ENCODE measurements around the gene GRID2.
"Not testable (repeated sequence)": the region's sequence is repeated elsewhere in the genome, so short reads cannot be mapped to it uniquely, and the experiment has no call there.

Gene GRID2

DNA sequence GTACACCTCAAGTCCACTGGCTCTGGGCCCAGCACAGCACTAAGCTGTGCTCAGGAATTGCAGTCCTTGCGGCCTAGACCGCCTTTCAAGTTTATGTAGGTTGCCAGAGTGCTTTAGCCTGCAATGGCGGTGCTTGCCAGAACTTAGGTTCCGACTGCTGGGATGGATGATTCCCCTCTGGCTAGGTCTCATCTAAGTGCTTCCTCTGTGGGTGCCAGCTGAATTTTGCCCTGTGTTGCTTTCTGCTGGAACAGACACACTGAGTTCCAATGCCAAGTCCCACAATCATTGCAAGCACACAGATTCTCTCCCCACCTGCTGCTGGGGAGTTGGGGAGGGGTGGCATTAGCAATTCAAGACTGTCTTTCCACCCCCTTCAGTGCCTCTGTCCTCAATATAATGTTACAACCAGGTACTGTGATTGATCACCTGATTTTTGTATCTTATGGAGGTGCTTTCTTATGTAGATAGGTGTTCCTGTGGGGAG is 129.5 kb downstream of the GRID2 start:
- DNase-seq (ENCODE audit: low read depth in 2 of 2, low spot score in 1 of 2) = no peak

DNA sequence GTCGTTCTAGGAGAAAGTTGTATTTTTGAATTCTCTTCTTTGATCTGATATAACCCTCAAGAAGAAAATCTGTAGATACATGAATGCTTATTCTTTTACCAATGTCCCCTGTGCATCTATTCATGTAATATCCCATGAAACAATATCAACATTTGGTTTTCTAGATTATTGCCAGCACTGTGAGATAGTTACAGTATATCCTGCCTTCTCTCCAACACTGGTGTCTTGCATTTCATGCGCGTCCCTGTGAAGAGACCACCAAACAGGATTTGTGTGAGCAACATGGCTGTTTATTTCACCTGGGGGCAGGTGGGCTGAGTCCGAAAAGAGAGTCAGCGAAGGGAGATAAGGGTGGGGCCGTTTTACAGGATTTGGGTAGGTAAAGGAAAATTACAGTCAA is 135.0 kb downstream of the GRID2 start:
- DNase-seq (ENCODE audit: low read depth in 2 of 2, low spot score in 1 of 2) = not testable (repeated sequence)

DNA sequence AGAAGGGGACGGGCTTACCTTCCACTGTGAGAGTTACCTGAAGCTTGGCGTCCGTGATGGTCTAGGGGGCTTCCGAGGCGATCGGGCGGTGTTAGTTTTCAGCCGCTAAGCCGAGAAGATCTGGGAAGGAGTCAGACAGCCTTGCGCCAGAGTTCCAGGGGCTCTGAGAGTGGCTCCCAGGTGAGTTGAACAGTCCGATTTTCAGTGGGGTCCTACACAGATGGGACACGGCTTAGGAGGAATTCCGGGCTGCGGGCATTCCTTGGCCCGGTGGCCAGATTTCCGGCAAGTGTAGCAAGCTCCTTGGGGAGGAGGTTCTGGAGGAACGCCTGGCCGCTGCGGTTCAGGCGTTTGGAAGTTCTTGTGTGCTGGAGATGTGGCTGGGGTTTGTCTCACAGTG is 138.4 kb downstream of the GRID2 start:
- DNase-seq (ENCODE audit: low read depth in 2 of 2, low spot score in 1 of 2) = not testable (repeated sequence)

DNA sequence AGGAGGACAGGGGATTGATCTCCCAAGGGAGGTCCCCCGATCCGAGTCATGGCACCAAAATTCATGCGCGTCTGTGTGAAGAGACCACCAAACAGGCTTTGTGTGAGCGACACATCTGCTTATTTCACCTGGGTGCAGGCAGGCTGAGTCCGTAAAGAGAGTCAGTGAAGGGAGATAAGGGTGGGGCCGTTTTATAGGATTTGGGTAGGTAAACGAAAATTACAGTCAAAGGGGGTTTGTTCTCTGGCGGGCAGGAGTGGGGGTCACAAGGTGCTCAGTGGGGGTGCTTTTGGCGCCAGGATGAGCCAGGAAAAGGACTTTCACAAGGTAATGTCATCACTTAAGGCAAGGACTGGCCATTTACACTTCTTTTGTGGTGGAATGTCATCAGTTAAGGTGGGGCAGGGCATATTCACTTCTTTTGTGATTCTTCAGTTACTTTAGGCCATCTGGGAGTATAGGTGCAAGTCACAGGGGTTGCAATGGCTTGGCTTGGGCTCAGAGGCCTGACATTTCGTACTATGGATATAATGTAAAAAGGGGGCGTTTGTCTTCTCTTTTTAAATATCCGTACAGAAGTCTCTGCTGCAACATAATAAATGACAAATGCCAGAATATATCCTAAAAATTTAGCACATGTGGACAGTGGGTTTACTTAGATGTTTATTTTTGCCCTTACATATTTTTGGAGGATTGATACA is 140.5 kb downstream of the GRID2 start:
- not testable (repeated sequence) for DNase-seq (ENCODE audit: low read depth in 2 of 2, low spot score in 1 of 2)

GRCh38 chr4:92445127-92445526 is 141.4 kb downstream of the GRID2 start:
- DNase-seq (ENCODE audit: low read depth in 2 of 2, low spot score in 1 of 2) = no peak

- DNase-seq (ENCODE audit: low read depth in 2 of 2, low spot score in 1 of 2) = no peak
These were observed 143.6 kb downstream of the GRID2 start for GRCh38 chr4:92447255-92447905.

DNA sequence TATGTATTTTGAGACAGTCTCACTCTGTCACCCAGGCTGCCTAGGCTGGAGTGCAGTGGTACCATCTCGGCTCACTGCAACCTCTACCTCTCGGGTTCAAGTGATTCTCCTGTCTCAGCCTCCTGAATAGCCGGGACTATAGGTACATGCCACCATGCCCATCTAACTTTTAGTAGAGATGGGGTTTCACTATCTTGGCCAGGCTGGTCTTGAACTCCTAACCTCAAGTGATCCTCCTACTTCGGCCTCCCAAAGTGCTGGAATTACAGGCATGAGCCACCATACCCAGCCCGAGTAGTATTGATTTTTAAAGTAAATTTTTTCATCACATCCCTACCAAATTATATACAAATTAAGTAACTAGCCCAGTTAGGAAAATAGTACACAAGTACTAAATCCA is 144.4 kb downstream of the GRID2 start:
- DNase-seq (ENCODE audit: low read depth in 2 of 2, low spot score in 1 of 2) = not testable (repeated sequence)

GRCh38 chr4:92450694-92451093 is 146.9 kb downstream of the GRID2 start:
- DNase-seq (ENCODE audit: low read depth in 2 of 2, low spot score in 1 of 2) = no peak

DNA sequence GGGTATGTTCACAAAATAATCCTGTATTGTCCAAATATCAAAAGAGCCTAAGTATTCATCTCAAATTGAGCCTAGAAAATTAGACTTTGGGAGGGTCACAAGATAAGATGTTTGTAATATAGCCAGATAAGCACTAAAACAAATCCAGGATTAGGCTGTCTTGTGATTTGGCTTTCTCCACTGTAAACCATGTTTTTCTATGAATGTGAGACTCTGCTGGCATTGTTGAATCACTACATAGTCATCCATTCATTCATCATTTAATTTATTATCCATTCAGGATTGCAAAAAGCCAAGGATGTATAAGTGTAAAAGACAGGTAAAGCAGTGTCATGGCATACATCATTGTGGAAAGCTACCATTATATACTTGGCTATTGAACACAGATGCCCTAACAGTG is 148.0 kb downstream of the GRID2 start:
- no peak for DNase-seq (ENCODE audit: low read depth in 2 of 2, low spot score in 1 of 2)

DNA sequence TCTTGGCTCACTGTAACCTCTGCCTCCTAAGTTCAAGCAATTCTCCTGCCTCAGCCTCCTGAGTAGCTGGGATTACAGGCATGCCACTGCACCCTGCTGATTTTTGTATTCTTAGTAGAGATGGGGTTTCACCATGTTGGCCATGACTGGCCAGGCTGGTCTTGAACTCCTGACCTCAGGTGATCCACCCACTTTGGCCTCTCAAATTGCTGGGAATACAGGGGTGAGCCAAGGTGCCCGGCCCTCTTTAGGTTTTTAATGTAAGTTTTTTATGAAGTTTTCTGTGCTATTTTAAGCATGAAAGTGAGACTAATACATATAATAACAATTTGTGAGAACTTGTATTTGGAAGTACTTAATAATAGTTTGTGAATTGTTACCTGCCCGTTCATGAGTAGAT is 148.6 kb downstream of the GRID2 start:
- DNase-seq (ENCODE audit: low read depth in 2 of 2, low spot score in 1 of 2) = not testable (repeated sequence)

DNA sequence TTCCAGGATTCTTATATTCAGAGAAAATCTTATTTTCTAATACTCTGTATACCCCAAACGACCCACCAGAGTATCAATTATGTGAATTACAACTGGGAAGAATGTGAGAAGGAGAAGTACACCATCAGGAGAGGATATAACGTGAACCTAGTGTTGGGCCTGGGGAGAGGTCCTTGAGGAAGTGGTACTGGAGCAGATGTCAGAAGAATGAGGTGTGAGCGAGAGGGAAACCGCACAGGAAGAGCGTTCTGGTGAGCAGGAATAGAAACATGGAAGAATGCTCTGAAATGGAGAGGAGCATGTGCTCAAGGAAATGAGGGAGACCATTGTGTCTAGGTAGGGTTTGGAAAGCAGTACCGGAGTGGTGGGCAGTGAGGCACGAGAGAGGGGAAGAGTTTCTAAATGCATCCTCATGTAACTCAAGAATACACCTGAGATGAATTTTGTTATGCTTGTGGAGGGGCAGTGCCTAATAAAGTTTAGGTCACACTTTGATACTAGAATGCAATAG is 151.6 kb downstream of the GRID2 start:
- DNase-seq (ENCODE audit: low read depth in 2 of 2, low spot score in 1 of 2) = no peak

- no peak for DNase-seq (ENCODE audit: low read depth in 2 of 2, low spot score in 1 of 2)
These were observed 152.2 kb downstream of the GRID2 start for GRCh38 chr4:92455951-92456350.

- no peak for DNase-seq (ENCODE audit: low read depth in 2 of 2, low spot score in 1 of 2)
These were observed 158.0 kb downstream of the GRID2 start for GRCh38 chr4:92461732-92462131.

- DNase-seq (ENCODE audit: low read depth in 2 of 2, low spot score in 1 of 2) = no peak
These were observed 173.5 kb downstream of the GRID2 start for GRCh38 chr4:92477298-92477697.

GRCh38 chr4:92483341-92483740 is 179.6 kb downstream of the GRID2 start:
- no peak for DNase-seq (ENCODE audit: low read depth in 2 of 2, low spot score in 1 of 2)

DNA sequence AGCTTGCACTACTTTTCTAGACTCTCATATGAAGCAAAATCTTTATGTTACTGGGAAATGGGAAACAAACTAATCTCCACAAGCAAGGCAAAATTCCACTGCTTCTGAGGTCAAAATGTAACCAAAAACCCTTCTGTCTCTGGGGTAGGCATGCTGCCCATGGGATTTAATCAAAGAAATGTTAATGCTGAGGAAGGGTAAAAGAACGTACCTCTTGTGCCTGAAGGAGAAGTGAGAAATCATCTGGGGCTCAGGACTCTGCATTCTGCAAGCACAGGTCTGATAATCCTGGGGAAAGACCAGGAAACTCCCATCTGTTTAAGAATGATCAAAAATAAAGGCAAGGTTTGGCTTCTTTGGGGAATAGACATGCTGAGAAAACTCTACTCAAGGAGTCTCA is 184.7 kb downstream of the GRID2 start:
- no peak for DNase-seq (ENCODE audit: low read depth in 2 of 2, low spot score in 1 of 2)

GRCh38 chr4:92497141-92497540 is 193.4 kb downstream of the GRID2 start:
- no peak for DNase-seq (ENCODE audit: low read depth in 2 of 2, low spot score in 1 of 2)

DNA sequence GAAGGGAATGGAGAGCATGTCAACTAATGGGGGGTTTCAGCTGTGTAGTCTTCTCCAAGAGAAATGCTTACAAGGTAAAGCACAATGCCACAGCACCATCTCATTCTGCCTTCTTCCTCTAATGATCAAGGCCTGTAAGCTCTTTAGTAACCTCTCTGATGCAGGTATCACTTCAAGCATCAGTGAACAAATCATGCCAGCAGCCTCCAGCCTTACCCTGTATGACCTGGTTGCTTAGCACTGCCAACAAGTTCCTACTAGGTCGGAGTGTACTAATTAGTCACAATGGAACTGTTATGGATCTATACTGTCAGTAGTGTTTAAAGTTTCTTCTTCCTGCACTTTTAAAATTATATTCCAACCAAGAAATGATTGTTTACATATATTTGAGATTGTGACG is 197.7 kb downstream of the GRID2 start:
- DNase-seq (ENCODE audit: low read depth in 2 of 2, low spot score in 1 of 2) = no peak

GRCh38 chr4:92506933-92507332 is 203.2 kb downstream of the GRID2 start:
- no peak for DNase-seq (ENCODE audit: low read depth in 2 of 2, low spot score in 1 of 2)

DNA sequence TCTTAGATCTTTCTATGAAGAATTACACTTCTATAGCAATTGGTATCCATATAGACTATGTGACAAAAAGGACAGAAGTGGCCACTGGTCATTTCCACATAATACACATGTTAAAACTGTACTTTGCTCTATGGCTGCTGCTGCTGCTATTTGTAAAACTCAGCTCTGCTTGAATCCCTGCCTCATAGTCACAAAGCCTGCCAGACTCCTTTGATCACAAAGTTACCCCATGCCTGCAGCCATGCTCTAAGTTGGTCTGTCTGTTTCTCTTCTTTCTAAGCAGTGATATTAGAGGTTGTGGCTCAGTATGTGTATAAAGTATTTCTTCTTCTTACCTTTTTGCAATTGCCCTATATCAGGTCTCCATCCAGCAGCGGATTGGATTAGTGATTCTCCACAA is 210.9 kb downstream of the GRID2 start:
- no peak for DNase-seq (ENCODE audit: low read depth in 2 of 2, low spot score in 1 of 2)

DNA sequence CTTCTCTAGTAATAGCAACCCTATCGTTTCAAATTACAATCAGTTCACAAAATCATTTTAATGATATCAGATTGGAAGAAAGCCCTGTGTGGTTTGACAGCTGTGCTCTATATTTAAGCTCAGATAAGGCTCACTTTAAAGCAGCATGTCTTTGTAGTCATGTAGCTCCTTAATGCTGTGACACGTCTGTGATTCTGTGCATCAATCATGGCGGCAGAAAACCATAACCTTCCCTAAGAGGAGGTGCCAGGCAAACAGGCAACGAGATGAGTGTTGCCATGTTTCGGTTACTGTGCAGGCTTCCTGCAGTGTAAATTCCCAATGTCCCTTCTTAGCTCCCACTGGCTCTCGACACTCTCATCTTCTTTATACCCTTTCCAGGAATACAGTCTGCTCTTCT is 212.7 kb downstream of the GRID2 start:
- no peak for DNase-seq (ENCODE audit: low read depth in 2 of 2, low spot score in 1 of 2)

DNA sequence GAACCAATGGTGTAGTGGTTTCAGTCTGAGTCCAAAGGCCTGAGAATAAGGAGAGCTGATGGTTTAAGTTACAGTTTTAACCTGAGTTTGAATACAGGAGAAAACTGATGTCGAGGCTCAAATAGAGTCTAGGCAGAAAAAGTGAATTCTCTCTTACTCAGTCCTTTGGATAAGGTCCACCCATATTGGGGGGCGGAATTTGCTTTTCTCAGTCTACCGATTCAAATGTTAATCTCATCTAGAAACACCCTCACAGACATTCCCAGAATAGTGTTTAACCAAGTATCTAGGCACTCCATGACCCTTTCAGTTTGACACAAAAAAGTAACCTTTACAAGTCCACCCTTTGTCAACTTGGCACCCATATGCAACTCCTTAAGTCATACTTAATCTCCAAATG is 216.0 kb downstream of the GRID2 start:
- DNase-seq (ENCODE audit: low read depth in 2 of 2, low spot score in 1 of 2) = no peak

GRCh38 chr4:92520563-92520962 is 216.8 kb downstream of the GRID2 start:
- no peak for DNase-seq (ENCODE audit: low read depth in 2 of 2, low spot score in 1 of 2)

Data from stimulated activated CD8-positive, alpha-beta memory T cell treated with anti-CD3 and anti-CD28 coated beads, Interleukin-4, amount 100 ng/mL, for 1 hour (primary cell).